Hepatocyte (in vitro differentiated cells): Measurements from ENCODE around the gene LINGO1. TPM values are rescaled to one million over a fixed set of nuclear protein-coding genes. Genes with fewer than 3 reads are reported as not detected.

Source experiments
- DNase-seq: peaks from one replicate; pipeline ENCODE4 v3.0.0-alpha.2; 2016; ENCODE audit warnings: low spot score
- H2AFZ ChIP-seq: fragments of 200-600 bp; sonication (generic); 2 replicates; pipeline ENCODE4 v1.6.0; 2016; ENCODE audit warnings: antibody characterized with exemption, mild to moderate bottlenecking
- H3K27ac ChIP-seq: fragments of 200-600 bp; sonication (generic); 2 replicates; pipeline ENCODE4 v1.5.1; 2016; ENCODE audit warnings: mild to moderate bottlenecking
- H3K27me3 ChIP-seq: fragments of 200-600 bp; sonication (generic); 2 replicates; pipeline ENCODE4 v1.6.1; 2016
- H3K36me3 ChIP-seq: fragments of 200-600 bp; sonication (generic); replicated peaks from 2 replicates; pipeline ENCODE4 v1.5.1; 2016; ENCODE audit warnings: low read depth; ENCODE audit not compliant: insufficient read depth
- H3K4me1 ChIP-seq: fragments of 200-600 bp; sonication (generic); 2 replicates; pipeline ENCODE4 v1.5.1; 2016; ENCODE audit warnings: mild to moderate bottlenecking, moderate library complexity; ENCODE audit not compliant: insufficient read depth
- H3K4me2 ChIP-seq: fragments of 200-600 bp; sonication (generic); 2 replicates; pipeline ENCODE4 v1.6.0; 2016
- H3K4me3 ChIP-seq: fragments of 200-600 bp; sonication (generic); 2 replicates; pipeline ENCODE4 v1.5.1; 2016; ENCODE audit warnings: mild to moderate bottlenecking
- H3K79me2 ChIP-seq: fragments of 200-600 bp; sonication (generic); 2 replicates; pipeline ENCODE4 v1.6.0; 2017; ENCODE audit warnings: mild to moderate bottlenecking
- H3K9me2 ChIP-seq: fragments of 200-600 bp; sonication (generic); replicated peaks from 2 replicates; pipeline ENCODE4 v1.6.0; 2017; ENCODE audit warnings: mild to moderate bottlenecking; ENCODE audit not compliant: insufficient read depth
- H3K9me3 ChIP-seq: fragments of 200-600 bp; sonication (generic); 2 replicates; pipeline ENCODE4 v1.5.1; 2016; ENCODE audit warnings: low read depth, mild to moderate bottlenecking
- H4K20me1 ChIP-seq: fragments of 200-600 bp; sonication (generic); 2 replicates; pipeline ENCODE4 v1.6.0; 2016; ENCODE audit warnings: mild to moderate bottlenecking; ENCODE audit not compliant: insufficient read depth, poor library complexity, severe bottlenecking
- EZH2 ChIP-seq: fragments of 200-600 bp; sonication (generic); IDR thresholded peaks from 2 replicates; pipeline ENCODE4 v1.6.1; 2016; ENCODE audit warnings: antibody characterized with exemption, mild to moderate bottlenecking, borderline replicate concordance
- EZH2phosphoT487 ChIP-seq: fragments of 200-600 bp; sonication (generic); IDR thresholded peaks from one replicate; pipeline ENCODE4 v1.6.1; 2018; ENCODE audit warnings: antibody characterized with exemption, mild to moderate bottlenecking, low read depth, moderate library complexity; ENCODE audit not compliant: unreplicated experiment, severe bottlenecking
- WGBS: methylation state at CpG from one replicate; pipeline ENCODE4 v1.1.6; 2016; ENCODE audit warnings: low lambda C conversion rate; ENCODE audit errors: missing lambda C conversion rate; 5-methylcytosine and 5-hydroxymethylcytosine counted together
- polyA plus RNA-seq: library from polyadenylated mRNA; unstranded; fragments of >200 nt; fragmentation: Nextera tagmentation; extraction: Ambion mirVana; gene quantifications from 2 replicates; pipeline ENCODE4 v1.2.1, GENCODE V29; 2016
- total RNA-seq: library from RNA; depleted of rRNA; stranded (reverse); fragments of >200 nt; gene quantifications from 2 replicates; pipeline ENCODE4 v1.2.3, GENCODE V29; 2014
- TF ChIP-seq, protein P1 (sequence below): fragments of 200-600 bp; sonication (generic); IDR thresholded peaks from 2 replicates; pipeline ENCODE4 v1.5.1; 2016; ENCODE audit warnings: antibody characterized with exemption, mild to moderate bottlenecking; ENCODE audit not compliant: poor library complexity

The LINGO1 gene
- total and polyA plus RNA-seq, 2 experiments from 2014 or later = 4.3 to 5.1 TPM

DNA sequence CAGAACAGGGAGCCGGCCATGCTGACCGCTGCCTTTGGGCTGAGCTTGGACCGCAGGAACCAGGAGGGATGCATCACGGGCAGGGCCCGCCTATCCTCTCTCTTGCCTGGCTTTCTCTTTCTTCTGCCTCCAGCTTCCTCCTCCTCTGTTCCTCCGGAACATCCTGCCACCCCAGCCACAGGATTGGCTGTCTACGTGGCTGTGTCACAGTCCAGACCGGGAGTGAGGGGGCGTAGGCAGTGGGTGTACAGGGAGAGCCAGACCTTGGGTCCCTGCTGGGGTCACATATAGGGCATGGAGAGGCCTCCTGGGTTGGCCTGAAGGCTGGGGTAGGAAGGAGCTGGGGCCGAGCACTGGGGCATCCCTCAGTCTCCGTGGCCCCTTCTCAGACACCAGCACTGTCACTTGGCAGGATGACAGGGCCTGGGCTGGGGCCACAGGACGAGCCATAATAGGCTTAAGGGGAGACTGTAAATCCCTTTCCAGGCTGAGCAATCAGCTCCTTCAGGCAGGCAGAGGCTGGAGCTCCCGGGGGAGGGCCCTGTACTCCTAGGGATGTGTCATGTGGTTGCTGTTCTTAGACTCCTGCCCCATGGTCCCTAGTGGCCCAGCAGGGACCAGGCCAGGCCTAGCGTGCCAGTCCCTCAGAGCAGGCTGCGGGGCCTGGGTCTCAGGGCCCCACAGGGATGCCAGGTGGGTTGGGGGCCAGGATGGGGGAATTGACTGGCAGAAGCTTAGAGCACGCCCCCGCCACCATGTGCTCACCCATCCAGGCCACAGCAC is 25.4 kb downstream of the LINGO1 start:
- Histone ChIP-seq H3K4me2 (peak overlapping the region; percentile 37), H4K20me1 (no peaks in the 10 kb centered on the region), H3K36me3 (no peaks in the 10 kb centered on the region), H3K4me1 (peaks cover 26% of the 10 kb centered on the region), H2AFZ (no peak overlapping the region), H3K27ac (peak overlapping the region; percentile 28), H3K27me3 (no peaks in the 10 kb centered on the region), H3K9me3 (no peaks in the 10 kb centered on the region), H3K4me3 (no peak overlapping the region), H3K79me2 (no peaks in the 10 kb centered on the region), H3K9me2 (no peaks in the 10 kb centered on the region)
- DNase-seq = peak; percentile 49
- 86% methylated on average over 14 of the region's 17 CpGs for WGBS
- TF ChIP-seq EZH2phosphoT487 (no peak), EZH2 (no peak)
- TF ChIP-seq, protein P1, sequence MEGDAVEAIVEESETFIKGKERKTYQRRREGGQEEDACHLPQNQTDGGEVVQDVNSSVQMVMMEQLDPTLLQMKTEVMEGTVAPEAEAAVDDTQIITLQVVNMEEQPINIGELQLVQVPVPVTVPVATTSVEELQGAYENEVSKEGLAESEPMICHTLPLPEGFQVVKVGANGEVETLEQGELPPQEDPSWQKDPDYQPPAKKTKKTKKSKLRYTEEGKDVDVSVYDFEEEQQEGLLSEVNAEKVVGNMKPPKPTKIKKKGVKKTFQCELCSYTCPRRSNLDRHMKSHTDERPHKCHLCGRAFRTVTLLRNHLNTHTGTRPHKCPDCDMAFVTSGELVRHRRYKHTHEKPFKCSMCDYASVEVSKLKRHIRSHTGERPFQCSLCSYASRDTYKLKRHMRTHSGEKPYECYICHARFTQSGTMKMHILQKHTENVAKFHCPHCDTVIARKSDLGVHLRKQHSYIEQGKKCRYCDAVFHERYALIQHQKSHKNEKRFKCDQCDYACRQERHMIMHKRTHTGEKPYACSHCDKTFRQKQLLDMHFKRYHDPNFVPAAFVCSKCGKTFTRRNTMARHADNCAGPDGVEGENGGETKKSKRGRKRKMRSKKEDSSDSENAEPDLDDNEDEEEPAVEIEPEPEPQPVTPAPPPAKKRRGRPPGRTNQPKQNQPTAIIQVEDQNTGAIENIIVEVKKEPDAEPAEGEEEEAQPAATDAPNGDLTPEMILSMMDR = no peak

- peaks cover 26% of the 10 kb centered on the region for H3K4me1 ChIP-seq
- H3K4me2 ChIP-seq = peak overlapping the region; percentile 37
- no peaks in the 10 kb centered on the region for H3K27me3 ChIP-seq
- no peaks in the 10 kb centered on the region for H3K9me3 ChIP-seq
- peak overlapping the region; percentile 28 for H3K27ac ChIP-seq
- no peaks in the 10 kb centered on the region for H3K79me2 ChIP-seq
- no peak overlapping the region for H3K4me3 ChIP-seq
- TF ChIP-seq EZH2 = no peak
- TF ChIP-seq, protein P1 = no peak
- no peak for TF ChIP-seq EZH2phosphoT487
- no peaks in the 10 kb centered on the region for H3K36me3 ChIP-seq
- no peak for DNase-seq
- no peak overlapping the region for H2AFZ ChIP-seq
- 66% methylated on average over 16 of the region's 16 CpGs for WGBS
- no peaks in the 10 kb centered on the region for H4K20me1 ChIP-seq
- H3K9me2 ChIP-seq = no peaks in the 10 kb centered on the region
Observed at GRCh38 chr15:77606142-77607034, 26.3 kb downstream of the LINGO1 start.

DNA sequence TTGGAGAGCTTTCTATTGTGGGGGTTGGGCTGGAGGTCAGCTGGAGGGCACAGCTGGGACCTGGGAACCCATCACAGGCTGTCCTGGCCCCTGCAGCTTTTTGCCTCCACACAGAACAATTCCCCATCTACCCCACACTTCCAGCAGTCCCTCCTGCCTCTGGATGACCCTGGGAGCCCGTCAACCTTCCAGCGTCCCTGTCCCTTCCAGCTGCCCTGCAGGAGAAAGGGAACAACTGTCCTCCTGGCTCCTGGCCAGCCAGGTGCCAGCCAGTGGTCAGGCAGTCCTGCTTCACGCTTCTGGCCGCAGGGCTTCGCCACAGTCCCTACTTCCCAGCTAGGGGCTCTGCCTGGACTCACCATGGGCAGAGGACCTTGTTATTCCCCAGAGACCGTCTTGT is 27.2 kb downstream of the LINGO1 start:
- Histone ChIP-seq H3K27ac (no peak overlapping the region), H3K36me3 (no peaks in the 10 kb centered on the region), H3K9me2 (no peaks in the 10 kb centered on the region), H3K4me2 (no peak overlapping the region), H3K4me3 (no peak overlapping the region), H2AFZ (no peak overlapping the region), H3K27me3 (no peaks in the 10 kb centered on the region), H3K9me3 (no peaks in the 10 kb centered on the region), H4K20me1 (no peaks in the 10 kb centered on the region), H3K79me2 (no peaks in the 10 kb centered on the region), H3K4me1 (peaks cover 26% of the 10 kb centered on the region)
- DNase-seq = no peak
- TF ChIP-seq EZH2phosphoT487 = no peak
- no peak for TF ChIP-seq EZH2
- TF ChIP-seq, protein P1 = no peak
- WGBS = 77% methylated on average over 6 of the region's 6 CpGs
